K562 (cell line): ENCODE data around the gene ZNF385D. TPM values are rescaled to one million over a fixed set of nuclear protein-coding genes. Genes with fewer than 3 reads are reported as not detected.

Experiments used
- POU5F1 ChIP-seq: fragments of 150-350 bp; IDR thresholded peaks from 2 replicates; pipeline ENCODE4 v1.6.1; 2014; ENCODE audit warnings: borderline replicate concordance, low read length, low read depth, mild to moderate bottlenecking; ENCODE audit not compliant: partially characterized antibody
- PRMT5 ChIP-seq: sonication (generic); formaldehyde crosslinking; IDR thresholded peaks from 2 replicates; pipeline ENCODE4 v1.5.0; 2020; ENCODE audit warnings: missing genetic modification reagents
- SIN3A ChIP-seq, 2 experiments: fragments of 150-350 bp in 1 of 2; IDR thresholded peaks; 2 replicates each; pipeline ENCODE4 v1.6.1; 2011 to 2016; ENCODE audit warnings: borderline replicate concordance in 2 of 2, low read depth in 2 of 2, low read length in 2 of 2, mild to moderate bottlenecking in 2 of 2, moderate library complexity in 2 of 2; ENCODE audit not compliant: control insufficient read depth in 1 of 2
- ZNF764 ChIP-seq: fragments of 250-450 bp; sonication (Bioruptor Pico); IDR thresholded peaks from 2 replicates; pipeline ENCODE4 v1.4.0; 2020; ENCODE audit warnings: low read depth, mild to moderate bottlenecking, moderate library complexity
- polyA plus RNA-seq, 8 experiments: library from polyadenylated mRNA; depleted of rRNA in 4 of 8; stranded (reverse) in 5 of 8; unstranded in 3 of 8; fragments of >200 nt; fragmentation: Nextera tagmentation in 2 of 8; fragmentation: Illumina TruSeq in 1 of 8; extraction: Ambion mirVana in 2 of 8; extraction: Trizol in 1 of 8; gene quantifications; 2 replicates each; pipeline versions ENCODE4 v1.2.1 to v1.2.3, GENCODE V29; 2011 to 2014; ENCODE audit warnings: inconsistent platforms in 1 of 8, missing spikeins in 1 of 8
- total RNA-seq, 7 experiments: library from RNA; depleted of rRNA in 6 of 7; stranded (reverse); fragments of >200 nt in 6 of 7; fragmentation: Illumina TruSeq in 2 of 7; extraction: Trizol in 2 of 7; gene quantifications; 2 replicates each; pipeline versions ENCODE4 v1.2.1 to v1.2.3, GENCODE V29; 2011 to 2021; ENCODE audit warnings: low replicate concordance in 1 of 7
- TF ChIP-seq, protein P1 (sequence below): sonication (generic); formaldehyde crosslinking; IDR thresholded peaks from 2 replicates; pipeline ENCODE4 v1.8.1; 2023; ENCODE audit warnings: missing genetic modification reagents, mild to moderate bottlenecking, borderline replicate concordance
- TF ChIP-seq, protein P2 (sequence below): sonication (generic); formaldehyde crosslinking; IDR thresholded peaks from 2 replicates; pipeline ENCODE4 v1.8.1; 2023; ENCODE audit warnings: mild to moderate bottlenecking, missing genetic modification reagents
- TF ChIP-seq, protein P3 (sequence below): fragments of 250-450 bp; sonication (Bioruptor Pico); IDR thresholded peaks from 2 replicates; pipeline ENCODE4 v1.5.0; 2022; ENCODE audit warnings: mild to moderate bottlenecking

The ZNF385D gene
- total and polyA plus RNA-seq, 9 of the 15 experiments (the other 6 are each of a cell fraction or from before 2014, with no cell fraction given), result 0.14 to 1.7 (median 0.51) TPM

DNA sequence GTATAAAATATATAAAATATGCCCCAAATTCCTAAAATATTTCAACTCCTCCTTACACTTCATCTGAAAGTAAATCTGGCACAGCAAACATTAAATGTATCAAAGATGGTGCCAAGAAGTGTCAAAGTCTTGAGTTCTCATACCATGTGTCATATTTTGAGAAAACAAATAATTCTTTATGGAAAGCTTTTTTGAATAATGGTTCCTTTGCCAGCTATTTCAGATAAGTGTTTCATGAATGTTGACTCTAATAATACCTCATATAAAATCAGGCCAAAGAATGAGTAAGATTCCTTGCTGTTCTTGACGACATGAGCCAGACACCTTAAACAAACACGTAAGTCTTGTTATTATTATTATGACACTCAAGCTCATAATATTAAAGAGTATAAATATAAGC is 30.3 kb upstream of the ZNF385D start (continued):
- TF ChIP-seq, protein P1, sequence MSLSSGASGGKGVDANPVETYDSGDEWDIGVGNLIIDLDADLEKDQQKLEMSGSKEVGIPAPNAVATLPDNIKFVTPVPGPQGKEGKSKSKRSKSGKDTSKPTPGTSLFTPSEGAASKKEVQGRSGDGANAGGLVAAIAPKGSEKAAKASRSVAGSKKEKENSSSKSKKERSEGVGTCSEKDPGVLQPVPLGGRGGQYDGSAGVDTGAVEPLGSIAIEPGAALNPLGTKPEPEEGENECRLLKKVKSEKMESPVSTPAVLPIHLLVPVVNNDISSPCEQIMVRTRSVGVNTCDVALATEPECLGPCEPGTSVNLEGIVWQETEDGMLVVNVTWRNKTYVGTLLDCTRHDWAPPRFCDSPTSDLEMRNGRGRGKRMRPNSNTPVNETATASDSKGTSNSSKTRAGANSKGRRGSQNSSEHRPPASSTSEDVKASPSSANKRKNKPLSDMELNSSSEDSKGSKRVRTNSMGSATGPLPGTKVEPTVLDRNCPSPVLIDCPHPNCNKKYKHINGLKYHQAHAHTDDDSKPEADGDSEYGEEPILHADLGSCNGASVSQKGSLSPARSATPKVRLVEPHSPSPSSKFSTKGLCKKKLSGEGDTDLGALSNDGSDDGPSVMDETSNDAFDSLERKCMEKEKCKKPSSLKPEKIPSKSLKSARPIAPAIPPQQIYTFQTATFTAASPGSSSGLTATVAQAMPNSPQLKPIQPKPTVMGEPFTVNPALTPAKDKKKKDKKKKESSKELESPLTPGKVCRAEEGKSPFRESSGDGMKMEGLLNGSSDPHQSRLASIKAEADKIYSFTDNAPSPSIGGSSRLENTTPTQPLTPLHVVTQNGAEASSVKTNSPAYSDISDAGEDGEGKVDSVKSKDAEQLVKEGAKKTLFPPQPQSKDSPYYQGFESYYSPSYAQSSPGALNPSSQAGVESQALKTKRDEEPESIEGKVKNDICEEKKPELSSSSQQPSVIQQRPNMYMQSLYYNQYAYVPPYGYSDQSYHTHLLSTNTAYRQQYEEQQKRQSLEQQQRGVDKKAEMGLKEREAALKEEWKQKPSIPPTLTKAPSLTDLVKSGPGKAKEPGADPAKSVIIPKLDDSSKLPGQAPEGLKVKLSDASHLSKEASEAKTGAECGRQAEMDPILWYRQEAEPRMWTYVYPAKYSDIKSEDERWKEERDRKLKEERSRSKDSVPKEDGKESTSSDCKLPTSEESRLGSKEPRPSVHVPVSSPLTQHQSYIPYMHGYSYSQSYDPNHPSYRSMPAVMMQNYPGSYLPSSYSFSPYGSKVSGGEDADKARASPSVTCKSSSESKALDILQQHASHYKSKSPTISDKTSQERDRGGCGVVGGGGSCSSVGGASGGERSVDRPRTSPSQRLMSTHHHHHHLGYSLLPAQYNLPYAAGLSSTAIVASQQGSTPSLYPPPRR (CRISPR knock-in tag), result no peak
- no peak for TF ChIP-seq ZNF764
- no peak for TF ChIP-seq POU5F1
- TF ChIP-seq, protein P2, sequence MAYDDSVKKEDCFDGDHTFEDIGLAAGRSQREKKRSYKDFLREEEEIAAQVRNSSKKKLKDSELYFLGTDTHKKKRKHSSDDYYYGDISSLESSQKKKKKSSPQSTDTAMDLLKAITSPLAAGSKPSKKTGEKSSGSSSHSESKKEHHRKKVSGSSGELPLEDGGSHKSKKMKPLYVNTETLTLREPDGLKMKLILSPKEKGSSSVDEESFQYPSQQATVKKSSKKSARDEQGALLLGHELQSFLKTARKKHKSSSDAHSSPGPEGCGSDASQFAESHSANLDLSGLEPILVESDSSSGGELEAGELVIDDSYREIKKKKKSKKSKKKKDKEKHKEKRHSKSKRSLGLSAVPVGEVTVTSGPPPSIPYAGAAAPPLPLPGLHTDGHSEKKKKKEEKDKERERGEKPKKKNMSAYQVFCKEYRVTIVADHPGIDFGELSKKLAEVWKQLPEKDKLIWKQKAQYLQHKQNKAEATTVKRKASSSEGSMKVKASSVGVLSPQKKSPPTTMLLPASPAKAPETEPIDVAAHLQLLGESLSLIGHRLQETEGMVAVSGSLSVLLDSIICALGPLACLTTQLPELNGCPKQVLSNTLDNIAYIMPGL, result no peak
- no peak for TF ChIP-seq PRMT5
- TF ChIP-seq, protein P3, sequence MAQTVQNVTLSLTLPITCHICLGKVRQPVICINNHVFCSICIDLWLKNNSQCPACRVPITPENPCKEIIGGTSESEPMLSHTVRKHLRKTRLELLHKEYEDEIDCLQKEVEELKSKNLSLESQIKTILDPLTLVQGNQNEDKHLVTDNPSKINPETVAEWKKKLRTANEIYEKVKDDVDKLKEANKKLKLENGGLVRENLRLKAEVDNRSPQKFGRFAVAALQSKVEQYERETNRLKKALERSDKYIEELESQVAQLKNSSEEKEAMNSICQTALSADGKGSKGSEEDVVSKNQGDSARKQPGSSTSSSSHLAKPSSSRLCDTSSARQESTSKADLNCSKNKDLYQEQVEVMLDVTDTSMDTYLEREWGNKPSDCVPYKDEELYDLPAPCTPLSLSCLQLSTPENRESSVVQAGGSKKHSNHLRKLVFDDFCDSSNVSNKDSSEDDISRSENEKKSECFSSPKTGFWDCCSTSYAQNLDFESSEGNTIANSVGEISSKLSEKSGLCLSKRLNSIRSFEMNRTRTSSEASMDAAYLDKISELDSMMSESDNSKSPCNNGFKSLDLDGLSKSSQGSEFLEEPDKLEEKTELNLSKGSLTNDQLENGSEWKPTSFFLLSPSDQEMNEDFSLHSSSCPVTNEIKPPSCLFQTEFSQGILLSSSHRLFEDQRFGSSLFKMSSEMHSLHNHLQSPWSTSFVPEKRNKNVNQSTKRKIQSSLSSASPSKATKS, result no peak
- TF ChIP-seq SIN3A (IDR thresholded peaks at IDR 0.05; ENCODE audit: borderline replicate concordance in 2 of 2, control insufficient read depth in 1 of 2, low read depth in 2 of 2, low read length in 2 of 2), result no peak
